HG02642 (cell line): Measurements from ENCODE around the gene RYR1.
A peak's percentile ranks its signal among the peaks of the same experiment; 100 is the strongest.
"Not testable (repeated sequence)": the region's sequence is repeated elsewhere in the genome, so short reads cannot be mapped to it uniquely, and the experiment has no call there.

Experiments
- ATAC-seq: cut with Tn5 transposase; IDR thresholded peaks from one replicate; pipeline ENCODE4 v1.9.1; 2021; ENCODE audit warnings: mild to moderate bottlenecking; ENCODE audit not compliant: unreplicated experiment, poor library complexity

RYR1 gene

GRCh38 chr19:38553239-38553638 lies 119.7 kb downstream of the RYR1 start:
- ATAC-seq = not testable (repeated sequence)

GRCh38 chr19:38554676-38555141 lies 121.2 kb downstream of the RYR1 start:
- no peak for ATAC-seq

GRCh38 chr19:38555200-38555599 lies 121.7 kb downstream of the RYR1 start:
- no peak for ATAC-seq

GRCh38 chr19:38556521-38557174 lies 123.2 kb downstream of the RYR1 start:
- ATAC-seq = no peak

- ATAC-seq = peak; percentile 49
These were observed 123.8 kb downstream of the RYR1 start for GRCh38 chr19:38557205-38557799.

- ATAC-seq = not testable (repeated sequence)
These were observed 125.4 kb downstream of the RYR1 start for GRCh38 chr19:38558933-38559332.

- peak; percentile 68 for ATAC-seq
These were observed 126.2 kb downstream of the RYR1 start for GRCh38 chr19:38559428-38560401.

GRCh38 chr19:38561053-38561606 lies 127.6 kb downstream of the RYR1 start:
- no peak for ATAC-seq

GRCh38 chr19:38561658-38562057 lies 128.2 kb downstream of the RYR1 start:
- no peak for ATAC-seq

- no peak for ATAC-seq
These were observed 128.6 kb downstream of the RYR1 start for GRCh38 chr19:38562096-38562495.

- ATAC-seq = no peak
These were observed 130.0 kb downstream of the RYR1 start for GRCh38 chr19:38563475-38563874.

GRCh38 chr19:38564981-38565690 lies 131.6 kb downstream of the RYR1 start:
- no peak for ATAC-seq

GRCh38 chr19:38565691-38566105 lies 132.2 kb downstream of the RYR1 start:
- no peak for ATAC-seq

- no peak for ATAC-seq
These were observed 136.0 kb downstream of the RYR1 start for GRCh38 chr19:38569368-38569983.

GRCh38 chr19:38571682-38572081 lies 138.2 kb downstream of the RYR1 start:
- no peak for ATAC-seq

- no peak for ATAC-seq
These were observed 144.3 kb downstream of the RYR1 start for GRCh38 chr19:38577826-38578225.

- ATAC-seq = not testable (repeated sequence)
These were observed 145.8 kb downstream of the RYR1 start for GRCh38 chr19:38579304-38579703.

- no peak for ATAC-seq
These were observed 146.6 kb downstream of the RYR1 start for GRCh38 chr19:38580080-38580479.

- peak; percentile 78 for ATAC-seq
These were observed 149.9 kb downstream of the RYR1 start for GRCh38 chr19:38583219-38583984.
